GM12873 (cell line): Measurements from ENCODE around the gene SLC30A1.

ENCODE experiments used
- CTCF ChIP-seq: IDR thresholded peaks from 2 replicates; pipeline ENCODE4 v1.5.1; 2012; ENCODE audit warnings: low read depth, mild to moderate bottlenecking, moderate library complexity, low read length, control low read depth; ENCODE audit not compliant: insufficient read depth; ENCODE audit errors: missing control alignments

SLC30A1 gene

GRCh38 chr1:211578640-211579439 is at the start of gene SLC30A1:
Gene SLC30A1 (minus strand): TSS chr1:211579161. CDS start chr1:211578612, 549 bp downstream.
- no peak for TF ChIP-seq CTCF

GRCh38 chr1:211628417-211628816 is 49.5 kb upstream of the SLC30A1 start:
- no peak for TF ChIP-seq CTCF

GRCh38 chr1:211627259-211627658 is 48.3 kb upstream of the SLC30A1 start:
- TF ChIP-seq CTCF, result no peak

GRCh38 chr1:211625040-211625439 is 46.1 kb upstream of the SLC30A1 start:
- TF ChIP-seq CTCF, result peak; percentile 38

- TF ChIP-seq CTCF, result no peak
These were observed 44.6 kb upstream of the SLC30A1 start for GRCh38 chr1:211623515-211623914.

GRCh38 chr1:211621447-211622198 is 42.7 kb upstream of the SLC30A1 start:
- no peak for TF ChIP-seq CTCF

- no peak for TF ChIP-seq CTCF
These were observed 41.1 kb upstream of the SLC30A1 start for GRCh38 chr1:211620097-211620496.
